Kidney epithelial cell (primary cell): Measurements from ENCODE around the gene RNU6-8. TPM values are rescaled to one million over a fixed set of nuclear protein-coding genes. Genes with fewer than 3 reads are reported as not detected.

ENCODE experiments used
- DNase-seq: peaks from one replicate; pipeline ENCODE4 v3.0.0-alpha.2; 2010; ENCODE audit warnings: low read depth
- H3K27me3 ChIP-seq: 2 replicates; pipeline ENCODE4 v1.6.0; 2011; ENCODE audit warnings: low read length; ENCODE audit not compliant: control insufficient read depth, insufficient read depth
- H3K36me3 ChIP-seq: 2 replicates; pipeline ENCODE4 v1.5.1; 2011; ENCODE audit warnings: low read length; ENCODE audit not compliant: control insufficient read depth, insufficient read depth
- H3K4me3 ChIP-seq: 2 replicates; pipeline ENCODE4 v1.5.1; 2011; ENCODE audit warnings: low read depth, mild to moderate bottlenecking, control low read depth, low read length
- CTCF ChIP-seq: IDR thresholded peaks from 2 replicates; pipeline ENCODE4 v1.5.1; 2011; ENCODE audit warnings: mild to moderate bottlenecking, moderate library complexity, low read length, control low read depth, inconsistent platforms; ENCODE audit not compliant: insufficient read depth, poor library complexity, severe bottlenecking
- total RNA-seq: library from RNA; depleted of rRNA; stranded (reverse); fragments of >200 nt; gene quantifications from 2 replicates; pipeline ENCODE4 v1.2.3, GENCODE V29; 2015

RNU6-8 gene
- total RNA-seq, 1 donor from 2014 or later, result not detected

- no peaks in the 10 kb centered on the region for H3K27me3 ChIP-seq
- DNase-seq, result no peak
- H3K4me3 ChIP-seq, result no peak overlapping the region
- no peak for TF ChIP-seq CTCF
- no peaks in the 10 kb centered on the region for H3K36me3 ChIP-seq
Measured at GRCh38 chr14:32197919-32198318, 5.2 kb downstream of the RNU6-8 start.

GRCh38 chr14:32195636-32196035 is 7.4 kb downstream of the RNU6-8 start:
- TF ChIP-seq CTCF, result no peak
- Histone ChIP-seq H3K27me3 (no peaks in the 10 kb centered on the region), H3K36me3 (no peaks in the 10 kb centered on the region), H3K4me3 (no peak overlapping the region)
- DNase-seq, result no peak

- H3K4me3 ChIP-seq, result no peak overlapping the region
- no peak for TF ChIP-seq CTCF
- DNase-seq, result no peak
- H3K36me3 ChIP-seq, result no peaks in the 10 kb centered on the region
- H3K27me3 ChIP-seq, result no peaks in the 10 kb centered on the region
Measured at GRCh38 chr14:32193532-32193931, 9.5 kb downstream of the RNU6-8 start.

- no peak for DNase-seq
- H3K4me3 ChIP-seq, result no peak overlapping the region
- no peaks in the 10 kb centered on the region for H3K36me3 ChIP-seq
- TF ChIP-seq CTCF, result no peak
- H3K27me3 ChIP-seq, result no peaks in the 10 kb centered on the region
Measured at GRCh38 chr14:32192712-32193373, 10.2 kb downstream of the RNU6-8 start.

- Histone ChIP-seq H3K4me3 (no peak overlapping the region), H3K27me3 (no peaks in the 10 kb centered on the region), H3K36me3 (no peaks in the 10 kb centered on the region)
- DNase-seq, result no peak
- no peak for TF ChIP-seq CTCF
Measured at GRCh38 chr14:32190673-32191072, 12.4 kb downstream of the RNU6-8 start.

GRCh38 chr14:32189811-32190210 is 13.3 kb downstream of the RNU6-8 start:
- no peak for DNase-seq
- Histone ChIP-seq H3K36me3 (no peaks in the 10 kb centered on the region), H3K4me3 (no peak overlapping the region), H3K27me3 (no peaks in the 10 kb centered on the region)
- no peak for TF ChIP-seq CTCF
